GM23248 (cell line): Measurements from ENCODE around the gene ABCB1. TPM values are rescaled to one million over a fixed set of nuclear protein-coding genes. Genes with fewer than 3 reads are reported as not detected.

ENCODE experiments used
- DNase-seq: peaks from one replicate; pipeline ENCODE4 v3.0.0-alpha.2; 2015
- H2AFZ ChIP-seq: fragments of 200-600 bp; sonication (generic); 2 replicates; pipeline ENCODE4 v1.6.1; 2016; ENCODE audit warnings: antibody characterized with exemption
- H3F3A ChIP-seq: fragments of 200-600 bp; sonication (generic); 2 replicates; pipeline ENCODE4 v1.6.1; 2016; ENCODE audit warnings: mild to moderate bottlenecking, antibody characterized with exemption, mixed run types; ENCODE audit not compliant: insufficient read depth
- H3K27ac ChIP-seq: fragments of 200-600 bp; sonication (generic); 2 replicates; pipeline ENCODE4 v1.5.1; 2016; ENCODE audit warnings: mild to moderate bottlenecking
- H3K27me3 ChIP-seq: fragments of 200-600 bp; sonication (generic); replicated peaks from 2 replicates; pipeline ENCODE4 v1.6.1; 2016; ENCODE audit warnings: mild to moderate bottlenecking; ENCODE audit not compliant: insufficient read depth
- H3K36me3 ChIP-seq: fragments of 200-600 bp; sonication (generic); 2 replicates; pipeline ENCODE4 v1.6.1; 2016; ENCODE audit warnings: low read depth, mild to moderate bottlenecking
- H3K4me1 ChIP-seq: fragments of 200-600 bp; sonication (generic); 2 replicates; pipeline ENCODE4 v1.6.1; 2016; ENCODE audit warnings: mild to moderate bottlenecking; ENCODE audit not compliant: insufficient read depth
- H3K4me2 ChIP-seq: fragments of 200-600 bp; sonication (generic); one replicate; pipeline ENCODE4 v1.6.1; 2016; ENCODE audit warnings: mild to moderate bottlenecking; ENCODE audit not compliant: unreplicated experiment
- H3K4me3 ChIP-seq: fragments of 200-600 bp; sonication (generic); 2 replicates; pipeline ENCODE4 v1.5.1; 2016; ENCODE audit warnings: mild to moderate bottlenecking
- H3K79me2 ChIP-seq: fragments of 200-600 bp; sonication (generic); 2 replicates; pipeline ENCODE4 v1.6.1; 2016; ENCODE audit warnings: mild to moderate bottlenecking; ENCODE audit not compliant: insufficient read depth
- H3K9ac ChIP-seq: fragments of 200-600 bp; sonication (generic); 2 replicates; pipeline ENCODE4 v1.6.1; 2016; ENCODE audit warnings: mild to moderate bottlenecking
- H3K9me2 ChIP-seq: fragments of 200-600 bp; sonication (generic); 2 replicates; pipeline ENCODE4 v1.6.1; 2016; ENCODE audit warnings: mixed run types, mild to moderate bottlenecking, moderate library complexity; ENCODE audit not compliant: insufficient read depth
- H3K9me3 ChIP-seq: fragments of 200-600 bp; sonication (generic); one replicate; pipeline ENCODE4 v1.6.1; 2017; ENCODE audit warnings: low read depth
- H4K20me1 ChIP-seq: fragments of 200-600 bp; sonication (generic); 2 replicates; pipeline ENCODE4 v1.6.0; 2016; ENCODE audit not compliant: insufficient read depth
- EZH2 ChIP-seq: fragments of 200-600 bp; sonication (generic); IDR thresholded peaks from 2 replicates; pipeline ENCODE4 v1.6.1; 2018; ENCODE audit warnings: antibody characterized with exemption, mild to moderate bottlenecking; ENCODE audit not compliant: insufficient read depth, poor library complexity, severe bottlenecking
- EZH2phosphoT487 ChIP-seq: fragments of 200-600 bp; sonication (generic); IDR thresholded peaks from 2 replicates; pipeline ENCODE4 v1.6.1; 2018; ENCODE audit warnings: antibody characterized with exemption, moderate library complexity, mild to moderate bottlenecking, low read depth; ENCODE audit not compliant: insufficient read depth
- WGBS, 2 experiments: methylation state at CpG; one replicate each; pipeline ENCODE4 v1.1.6; 2015 to 2017; ENCODE audit warnings: low lambda C conversion rate in 2 of 2, low coverage in 1 of 2; ENCODE audit errors: missing lambda C conversion rate in 2 of 2; 5-methylcytosine and 5-hydroxymethylcytosine counted together
- in situ Hi-C: fragments of 300-500 bp; cut with MboI; formaldehyde crosslinking; loops from 2 replicates; pipeline ENCODE4 v1.15.0; 2020
- polyA plus RNA-seq: library from polyadenylated mRNA; unstranded; fragments of >200 nt; fragmentation: Nextera tagmentation; extraction: Ambion mirVana; gene quantifications from 2 replicates; pipeline ENCODE4 v1.2.1, GENCODE V29; 2016
- total RNA-seq: library from RNA; depleted of rRNA; stranded (reverse); fragments of >200 nt; shearing (Covaris generic); gene quantifications from 2 replicates; pipeline ENCODE4 v1.2.3, GENCODE V29; 2014; rRNA removed

The ABCB1 gene
- total RNA-seq: 0.11 TPM in 1 of 2 replicates, not detected in the other
- polyA plus RNA-seq: 0.13 and 0.33 TPM in 2 replicates

- peaks cover 4% of the 10 kb centered on the region; the same call in 1 of the 2 replicates for H3K4me1 ChIP-seq
- H4K20me1 ChIP-seq: no peaks in the 10 kb centered on the region
- H3K9ac ChIP-seq: no peak within 1 kb of the TSS; the same call in 1 of the 2 replicates
- TF ChIP-seq EZH2 (no peak), EZH2phosphoT487 (no peak)
- no peak within 1 kb of the TSS for H3K27ac ChIP-seq
- in situ Hi-C loops: no loop called here
- H3K4me2 ChIP-seq: peak within 1 kb of the TSS; percentile 98
- 3 to 4% methylated on average over 60 to 61 of the region's 61 CpGs for WGBS, 2 experiments
- H3K79me2 ChIP-seq: no peaks in the 10 kb centered on the region
- H2AFZ ChIP-seq: peak within 1 kb of the TSS; percentile 97
- DNase-seq: peak; percentile 79
- peak within 1 kb of the TSS; percentile 77 for H3K4me3 ChIP-seq
- H3K36me3 ChIP-seq: no peaks in the 10 kb centered on the region
- no peaks in the 10 kb centered on the region for H3K9me2 ChIP-seq
- H3F3A ChIP-seq: no peaks in the 10 kb centered on the region
- H3K27me3 ChIP-seq: peaks cover 39% of the 10 kb centered on the region
- no peaks in the 10 kb centered on the region for H3K9me3 ChIP-seq
These were observed at the start of gene ABCB1 for GRCh38 chr7:87600130-87601124. ABCB1 (minus strand) TSS chr7:87600884; CDS start chr7:87600184, 700 bp downstream.

GRCh38 chr7:87648316-87648715 is 47.6 kb upstream of the ABCB1 start:
- Histone ChIP-seq H3K27ac (no peak overlapping the region), H3K79me2 (no peaks in the 10 kb centered on the region), H3K9me2 (no peaks in the 10 kb centered on the region), H3K9me3 (no peaks in the 10 kb centered on the region), H3F3A (no peaks in the 10 kb centered on the region), H3K4me1 (no peaks in the 10 kb centered on the region), H3K4me2 (no peak overlapping the region), H3K27me3 (no peaks in the 10 kb centered on the region), H3K36me3 (no peaks in the 10 kb centered on the region), H4K20me1 (no peaks in the 10 kb centered on the region), H3K4me3 (no peak overlapping the region), H2AFZ (no peak overlapping the region), H3K9ac (no peak overlapping the region)
- no peak for DNase-seq
- 97 to 98% methylated on average over 1 of the region's 1 CpG for WGBS, 2 experiments
- in situ Hi-C loops: no loop called here
- TF ChIP-seq EZH2 (no peak), EZH2phosphoT487 (no peak)

GRCh38 chr7:87645446-87645845 is 44.8 kb upstream of the ABCB1 start:
- H4K20me1 ChIP-seq: no peaks in the 10 kb centered on the region
- no peak overlapping the region for H3K9ac ChIP-seq
- in situ Hi-C loops: no loop called here
- H3K27me3 ChIP-seq: no peaks in the 10 kb centered on the region
- no peak overlapping the region for H3K4me2 ChIP-seq
- 50 to 62% methylated on average over 1 of the region's 1 CpG for WGBS, 2 experiments
- H3F3A ChIP-seq: no peaks in the 10 kb centered on the region
- no peak overlapping the region for H3K4me3 ChIP-seq
- no peaks in the 10 kb centered on the region for H3K9me2 ChIP-seq
- H3K9me3 ChIP-seq: no peaks in the 10 kb centered on the region
- DNase-seq: no peak
- H3K4me1 ChIP-seq: no peaks in the 10 kb centered on the region
- no peaks in the 10 kb centered on the region for H3K36me3 ChIP-seq
- H2AFZ ChIP-seq: no peak overlapping the region
- TF ChIP-seq EZH2phosphoT487: no peak
- TF ChIP-seq EZH2: no peak
- H3K27ac ChIP-seq: no peak overlapping the region
- H3K79me2 ChIP-seq: no peaks in the 10 kb centered on the region

- Histone ChIP-seq H3K36me3 (no peaks in the 10 kb centered on the region), H3K27me3 (no peaks in the 10 kb centered on the region), H3K27ac (no peak overlapping the region), H3F3A (no peaks in the 10 kb centered on the region), H3K9me2 (no peaks in the 10 kb centered on the region), H3K79me2 (no peaks in the 10 kb centered on the region), H2AFZ (no peak overlapping the region), H3K9ac (no peak overlapping the region), H3K4me2 (no peak overlapping the region), H3K4me1 (no peaks in the 10 kb centered on the region), H3K4me3 (no peak overlapping the region), H4K20me1 (no peaks in the 10 kb centered on the region), H3K9me3 (no peaks in the 10 kb centered on the region)
- in situ Hi-C loops: no loop called here
- TF ChIP-seq EZH2 (no peak), EZH2phosphoT487 (no peak)
- DNase-seq: no peak
- WGBS, 2 experiments: 29 to 30% methylated on average over 1 of the region's 1 CpG
These were observed 35.2 kb upstream of the ABCB1 start for GRCh38 chr7:87635921-87636320.
